AG04450 (cell line): Measurements from ENCODE around the gene KLB. TPM values are rescaled to one million over a fixed set of nuclear protein-coding genes. Genes with fewer than 3 reads are reported as not detected.
A peak's percentile ranks its signal among the peaks of the same experiment; 100 is the strongest.

Experiments
- CTCF ChIA-PET: fragments of 300-600, 350-600 bp; formaldehyde crosslinking; extraction: SDS; loops from one replicate; lab custom pipeline; 2022; ENCODE audit warnings: antibody characterized with exemption, inconsistent platforms; lab: Charles Lee
- POLR2A ChIA-PET: fragments of 350-600 bp; formaldehyde crosslinking; extraction: SDS; loops from one replicate; lab custom pipeline; 2021; ENCODE audit warnings: antibody characterized with exemption, inconsistent platforms; lab: Yijun Ruan, JAX
- DNase-seq: peaks from one replicate; pipeline ENCODE4 v3.0.0-alpha.2; 2011; ENCODE audit warnings: low read depth, low spot score
- H3K27ac ChIP-seq: one replicate; pipeline ENCODE4 v1.5.1; 2012; ENCODE audit warnings: low read depth, low read length, control low read depth
- H3K27me3 ChIP-seq: one replicate; pipeline ENCODE4 v1.6.0; 2012; ENCODE audit warnings: low read length; ENCODE audit not compliant: control insufficient read depth, insufficient read depth
- H3K4me3 ChIP-seq: 2 replicates; pipeline ENCODE4 v1.5.1; 2011; ENCODE audit warnings: mild to moderate bottlenecking, low read depth, low read length, control low read depth
- H3K9me3 ChIP-seq: 2 replicates; pipeline ENCODE4 v1.5.1; 2012; ENCODE audit warnings: low read length; ENCODE audit not compliant: control insufficient read depth, insufficient read depth
- polyA plus RNA-seq: library from polyadenylated mRNA; depleted of rRNA; stranded (reverse); fragments of >200 nt; gene quantifications from 2 replicates; pipeline ENCODE4 v1.2.3, GENCODE V29; 2011
- TF ChIP-seq, protein P1 (sequence below): IDR thresholded peaks from 2 replicates; pipeline ENCODE4 v1.5.1; 2011; ENCODE audit warnings: low read depth, low read length, control low read depth, inconsistent platforms

KLB gene
- polyA plus RNA-seq, 1 experiment, result not detected

DNA sequence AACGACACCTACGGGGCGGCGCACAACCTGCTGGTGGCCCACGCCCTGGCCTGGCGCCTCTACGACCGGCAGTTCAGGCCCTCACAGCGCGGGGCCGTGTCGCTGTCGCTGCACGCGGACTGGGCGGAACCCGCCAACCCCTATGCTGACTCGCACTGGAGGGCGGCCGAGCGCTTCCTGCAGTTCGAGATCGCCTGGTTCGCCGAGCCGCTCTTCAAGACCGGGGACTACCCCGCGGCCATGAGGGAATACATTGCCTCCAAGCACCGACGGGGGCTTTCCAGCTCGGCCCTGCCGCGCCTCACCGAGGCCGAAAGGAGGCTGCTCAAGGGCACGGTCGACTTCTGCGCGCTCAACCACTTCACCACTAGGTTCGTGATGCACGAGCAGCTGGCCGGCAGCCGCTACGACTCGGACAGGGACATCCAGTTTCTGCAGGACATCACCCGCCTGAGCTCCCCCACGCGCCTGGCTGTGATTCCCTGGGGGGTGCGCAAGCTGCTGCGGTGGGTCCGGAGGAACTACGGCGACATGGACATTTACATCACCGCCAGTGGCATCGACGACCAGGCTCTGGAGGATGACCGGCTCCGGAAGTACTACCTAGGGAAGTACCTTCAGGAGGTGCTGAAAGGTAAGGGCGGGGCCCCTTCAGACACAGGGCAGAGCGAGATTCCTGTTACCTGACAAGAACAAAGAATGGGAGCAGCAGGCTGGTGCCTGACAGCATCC, 40.3 kb downstream of the KLB start:
- TF ChIP-seq, protein P1, sequence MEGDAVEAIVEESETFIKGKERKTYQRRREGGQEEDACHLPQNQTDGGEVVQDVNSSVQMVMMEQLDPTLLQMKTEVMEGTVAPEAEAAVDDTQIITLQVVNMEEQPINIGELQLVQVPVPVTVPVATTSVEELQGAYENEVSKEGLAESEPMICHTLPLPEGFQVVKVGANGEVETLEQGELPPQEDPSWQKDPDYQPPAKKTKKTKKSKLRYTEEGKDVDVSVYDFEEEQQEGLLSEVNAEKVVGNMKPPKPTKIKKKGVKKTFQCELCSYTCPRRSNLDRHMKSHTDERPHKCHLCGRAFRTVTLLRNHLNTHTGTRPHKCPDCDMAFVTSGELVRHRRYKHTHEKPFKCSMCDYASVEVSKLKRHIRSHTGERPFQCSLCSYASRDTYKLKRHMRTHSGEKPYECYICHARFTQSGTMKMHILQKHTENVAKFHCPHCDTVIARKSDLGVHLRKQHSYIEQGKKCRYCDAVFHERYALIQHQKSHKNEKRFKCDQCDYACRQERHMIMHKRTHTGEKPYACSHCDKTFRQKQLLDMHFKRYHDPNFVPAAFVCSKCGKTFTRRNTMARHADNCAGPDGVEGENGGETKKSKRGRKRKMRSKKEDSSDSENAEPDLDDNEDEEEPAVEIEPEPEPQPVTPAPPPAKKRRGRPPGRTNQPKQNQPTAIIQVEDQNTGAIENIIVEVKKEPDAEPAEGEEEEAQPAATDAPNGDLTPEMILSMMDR, result peak; percentile 7; the same call in 1 of the 2 replicates
- POLR2A ChIA-PET, result no interaction called here
- Histone ChIP-seq H3K4me3 (0 out of 2 replicates have a peak overlapping the region, but pooled peaks have one; percentile 2), H3K9me3 (peaks cover 7% of the 10 kb centered on the region), H3K27me3 (no peaks in the 10 kb centered on the region), H3K27ac (no peak overlapping the region)
- CTCF ChIA-PET, result interaction anchor here (1.6 kb wide), 1 partner anchor 22 kb away, joined by 3 read pairs; no protein-coding TSS in a partner anchor
- DNase-seq, result no peak

DNA sequence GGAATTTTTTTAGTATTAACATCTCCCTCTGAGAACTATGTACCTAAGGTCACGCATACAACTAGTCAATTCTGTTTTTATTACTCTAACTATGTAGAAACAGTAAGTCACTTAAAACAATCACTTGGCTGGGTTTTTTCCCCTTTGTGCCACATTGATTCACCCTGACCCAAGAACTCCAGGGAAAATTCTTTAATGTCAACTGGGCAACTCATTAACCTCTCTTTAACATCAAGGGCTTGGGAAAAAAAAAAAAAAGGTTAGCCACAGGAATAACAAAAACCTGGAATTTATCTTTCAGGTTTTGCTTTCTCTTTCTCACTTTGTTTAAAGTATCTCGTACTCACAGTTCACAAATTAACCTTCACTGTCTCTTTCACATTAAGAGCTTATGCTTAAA, 43.9 kb downstream of the KLB start:
- DNase-seq, result no peak
- no peak overlapping the region for H3K4me3 ChIP-seq
- CTCF ChIA-PET, result no interaction called here
- H3K27me3 ChIP-seq, result no peaks in the 10 kb centered on the region
- TF ChIP-seq, protein P1, result no peak
- no peak overlapping the region for H3K27ac ChIP-seq
- H3K9me3 ChIP-seq, result peaks cover 7% of the 10 kb centered on the region
- POLR2A ChIA-PET, result interaction anchor here (0.7 kb wide), 2 partner anchors 16 to 583 kb away, joined by 4 to 7 read pairs; no protein-coding TSS in a partner anchor

DNA sequence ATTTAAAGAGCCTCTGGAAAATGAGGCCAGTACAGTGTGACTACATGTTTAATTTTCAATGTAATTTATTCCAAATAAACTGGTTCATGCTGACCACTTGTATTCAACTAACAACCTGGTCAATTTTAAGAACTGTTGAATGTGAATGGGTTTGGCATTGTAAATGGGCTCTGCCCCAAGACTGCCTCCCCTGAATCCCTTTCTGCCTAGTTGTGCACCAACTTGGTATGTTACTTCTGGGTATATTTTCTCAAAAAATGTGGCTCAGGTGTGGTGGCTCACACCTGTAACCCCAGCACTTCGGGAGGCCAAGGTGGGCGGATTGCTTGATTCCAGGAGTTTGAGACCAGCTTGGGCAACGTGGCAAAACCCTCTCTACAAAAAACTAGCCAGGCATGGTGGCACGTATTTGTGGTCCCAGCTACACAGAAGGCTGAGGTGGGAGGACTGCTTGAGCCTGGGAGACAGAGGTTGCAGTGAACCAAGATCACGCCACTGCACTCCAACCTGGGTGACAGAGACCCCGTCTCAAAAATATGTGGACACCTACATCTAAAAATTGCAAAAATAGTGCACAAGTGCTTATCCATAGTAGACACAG, 44.8 kb downstream of the KLB start:
- H3K4me3 ChIP-seq, result no peak overlapping the region
- DNase-seq, result no peak
- ChIA-PET POLR2A (interaction anchor here (0.6 to 0.8 kb wide), 3 partner anchors 15 to 1357 kb away, joined by 3 to 7 read pairs (median 3); no protein-coding TSS in a partner anchor), CTCF (interaction anchor here (0.5 kb wide), 1 partner anchor 205 kb away, joined by 3 read pairs; no protein-coding TSS in a partner anchor)
- no peaks in the 10 kb centered on the region for H3K27me3 ChIP-seq
- TF ChIP-seq, protein P1, result no peak
- peaks cover 5% of the 10 kb centered on the region for H3K9me3 ChIP-seq
- no peak overlapping the region for H3K27ac ChIP-seq

DNA sequence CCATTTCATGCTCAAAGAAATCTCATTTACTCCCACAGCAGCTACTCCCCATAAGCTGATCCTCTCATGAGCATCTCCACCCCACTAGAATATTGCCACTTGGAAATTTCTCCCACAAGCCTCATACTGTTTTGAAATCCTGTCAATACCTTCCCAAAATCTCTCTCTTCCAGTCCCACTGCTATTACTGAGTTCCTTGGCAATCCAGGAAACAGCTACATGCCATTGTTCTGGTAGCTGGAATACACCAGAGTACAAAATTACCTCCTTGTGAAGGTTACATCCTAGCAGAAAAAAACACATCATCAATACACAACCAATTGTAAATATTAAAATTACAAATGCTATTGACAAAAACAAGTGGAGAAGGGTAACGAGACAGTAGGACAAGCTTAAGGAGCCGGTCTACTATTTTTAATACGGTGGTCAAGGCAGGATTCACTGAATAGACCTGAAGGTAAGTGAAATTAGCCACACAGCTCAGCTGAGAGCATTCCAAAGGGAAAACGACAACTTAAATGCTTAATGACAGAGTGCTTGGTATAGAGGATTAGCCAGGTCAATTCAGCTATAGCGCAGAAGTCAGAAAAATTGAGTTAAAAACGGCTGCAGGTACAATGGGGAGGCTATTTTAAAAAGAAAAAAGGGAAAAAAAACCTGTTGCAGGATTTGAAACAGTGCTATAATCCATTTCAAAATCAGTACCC, 45.6 kb downstream of the KLB start:
- ChIA-PET POLR2A (interaction anchor here (0.6 to 0.8 kb wide), 3 partner anchors 15 to 1358 kb away, joined by 3 read pairs; no protein-coding TSS in a partner anchor), CTCF (interaction anchor here (0.5 kb wide), 2 partner anchors 22 to 204 kb away, joined by 3 to 7 read pairs; no protein-coding TSS in a partner anchor)
- H3K4me3 ChIP-seq, result no peak overlapping the region
- H3K27me3 ChIP-seq, result no peaks in the 10 kb centered on the region
- H3K9me3 ChIP-seq, result no peaks in the 10 kb centered on the region
- no peak for DNase-seq
- no peak overlapping the region for H3K27ac ChIP-seq
- TF ChIP-seq, protein P1, result no peak
